B cell (primary cell): ENCODE results near the gene CCDC91. TPM values are rescaled to one million over a fixed set of nuclear protein-coding genes. Genes with fewer than 3 reads are reported as not detected.

Experiments used
- ATAC-seq: fragments of 200-7000 bp; cut with Tn5 transposase; one replicate; pipeline ENCODE4 v1.10.0; 2021; ENCODE audit warnings: low read depth, mild to moderate bottlenecking, moderate number of reproducible peaks, moderate library complexity
- CTCF ChIA-PET: fragments of 350-600 bp; sonication (Branson Sonifier 250); formaldehyde crosslinking; loops from one replicate; lab custom pipeline; 2021; ENCODE audit warnings: antibody characterized with exemption, inconsistent platforms; lab: Charles Lee
- POLR2A ChIA-PET: fragments of 350-600 bp; sonication (Branson Sonifier 250); formaldehyde crosslinking; loops from one replicate; lab custom pipeline; 2021; ENCODE audit warnings: antibody characterized with exemption; lab: Charles Lee
- DNase-seq: peaks from one replicate; pipeline ENCODE4 v3.0.0; 2013
- H2AFZ ChIP-seq: 2 replicates; pipeline ENCODE4 v1.6.1; 2012; ENCODE audit warnings: mild to moderate bottlenecking, low read depth, low read length; ENCODE audit not compliant: insufficient read depth, poor library complexity, severe bottlenecking
- H3K27ac ChIP-seq, 2 donors: 1 replicate in 1 of 2; 2 replicates in 1 of 2; pipeline ENCODE4 v1.5.1; 2012 to 2013; ENCODE audit warnings: low read length in 2 of 2, mild to moderate bottlenecking in 2 of 2, moderate library complexity in 1 of 2
- H3K27me3 ChIP-seq, 4 experiments: fragments of 200-600 bp in 1 of 4; sonication (generic) in 1 of 4; replicated peaks in 1 of 4; 1 replicate in 2 of 4; 2 replicates in 2 of 4; pipeline versions ENCODE4 v1.6.1 to v1.7.0; 2013 to 2016; ENCODE audit warnings: low read length in 3 of 4, mild to moderate bottlenecking in 2 of 4, mixed read lengths in 1 of 4, moderate library complexity in 1 of 4; ENCODE audit not compliant: insufficient read depth in 4 of 4, control insufficient read depth in 3 of 4; ENCODE audit errors: control extremely low read depth in 1 of 4
- H3K36me3 ChIP-seq, 2 experiments: replicated peaks in 1 of 2; 1 replicate in 1 of 2; 2 replicates in 1 of 2; pipeline versions ENCODE4 v1.6.1 to v1.7.1; 2013; ENCODE audit warnings: low read length in 1 of 2; ENCODE audit not compliant: insufficient read depth in 2 of 2, control insufficient read depth in 1 of 2; ENCODE audit errors: control extremely low read depth in 1 of 2, extremely low read depth in 1 of 2
- H3K4me1 ChIP-seq, 2 donors: fragments of 200-600 bp in 1 of 2; sonication (generic) in 1 of 2; 1 replicate in 1 of 2; 2 replicates in 1 of 2; pipeline versions ENCODE4 v1.5.1 to v1.6.1; 2013 to 2017; ENCODE audit warnings: low read length in 2 of 2; ENCODE audit not compliant: control insufficient read depth in 2 of 2, insufficient read depth in 2 of 2
- H3K4me2 ChIP-seq: replicated peaks from 2 replicates; pipeline ENCODE3; 2012; ENCODE audit warnings: mild to moderate bottlenecking, low read depth, low read length; ENCODE audit not compliant: poor library complexity, severe bottlenecking
- H3K4me3 ChIP-seq, 5 experiments: fragments of 200-600 bp in 1 of 5; sonication (generic) in 1 of 5; 1 replicate in 3 of 5; 2 replicates in 2 of 5; pipeline versions ENCODE4 v1.5.1 to v1.7.0; 2011 to 2016; ENCODE audit warnings: low read length in 4 of 5, mild to moderate bottlenecking in 4 of 5, low read depth in 2 of 5, control low read depth in 1 of 5, moderate library complexity in 1 of 5; ENCODE audit not compliant: insufficient read depth in 1 of 5; ENCODE audit errors: control extremely low read depth in 1 of 5, extremely low read depth in 1 of 5
- H3K79me2 ChIP-seq: fragments of 200-600 bp; sonication (generic); one replicate; pipeline ENCODE4 v1.6.0; 2016; ENCODE audit warnings: low read length; ENCODE audit not compliant: control insufficient read depth, insufficient read depth
- H3K9ac ChIP-seq: fragments of 200-600 bp; sonication (generic); 2 replicates; pipeline ENCODE4 v1.6.1; 2017; ENCODE audit warnings: mild to moderate bottlenecking, low read length, moderate library complexity
- H3K9me3 ChIP-seq, 3 donors: one replicate each; pipeline versions ENCODE4 v1.6.1 to v1.7.1; 2013; ENCODE audit warnings: low read length in 2 of 3; ENCODE audit not compliant: control insufficient read depth in 2 of 3, insufficient read depth in 1 of 3; ENCODE audit errors: control extremely low read depth in 1 of 3
- H4K20me1 ChIP-seq: 2 replicates; pipeline ENCODE4 v1.6.0; 2012; ENCODE audit warnings: mild to moderate bottlenecking, low read length; ENCODE audit not compliant: insufficient read depth, control insufficient read depth, poor library complexity, severe bottlenecking
- H3K27ac Mint-ChIP-seq: one replicate; pipeline ENCODE4 v1.8.0; 2021; ENCODE audit warnings: mixed read lengths
- H3K27me3 Mint-ChIP-seq: one replicate; pipeline ENCODE4 v1.8.0; 2021; ENCODE audit warnings: mixed read lengths
- H3K4me1 Mint-ChIP-seq: one replicate; pipeline ENCODE4 v1.8.0; 2021; ENCODE audit warnings: mixed read lengths
- H3K4me3 Mint-ChIP-seq: one replicate; pipeline ENCODE4 v1.8.0; 2021; ENCODE audit warnings: mixed read lengths
- H3K9me3 Mint-ChIP-seq: one replicate; pipeline ENCODE4 v1.8.0; 2022; ENCODE audit warnings: mixed read lengths; ENCODE audit not compliant: insufficient read depth
- EZH2 ChIP-seq: IDR thresholded peaks from 2 replicates; pipeline ENCODE4 v1.6.1; 2012; ENCODE audit warnings: borderline replicate concordance, low read depth, mild to moderate bottlenecking, moderate library complexity, low read length; ENCODE audit not compliant: insufficient read depth, poor library complexity, severe bottlenecking
- WGBS: methylation state at CpG from one replicate; pipeline ENCODE4 v1.1.5; 2013; ENCODE audit warnings: missing lambda C conversion rate; ENCODE audit not compliant: insufficient coverage; 5-methylcytosine and 5-hydroxymethylcytosine counted together
- intact Hi-C: fragments of 100-400 bp; cut with micrococcal nuclease; formaldehyde crosslinking; loops from one replicate; pipeline ENCODE4 v1.10.0; 2022
- polyA plus RNA-seq: library from polyadenylated mRNA; depleted of rRNA; stranded (reverse); fragments of >200 nt; gene quantifications from 2 replicates; pipeline ENCODE4 v1.2.3, GENCODE V29; 2012
- total RNA-seq, 2 donors: library from RNA; stranded (reverse); fragments of 120-200 nt in 1 of 2; gene quantifications; 1 replicate in 1 of 2; 2 replicates in 1 of 2; pipeline versions ENCODE4 v1.2.3 to v1.2.4, GENCODE V29; 2013 to 2022
- TF ChIP-seq, protein P1 (sequence below): fragments of 200-600 bp; IDR thresholded peaks from one replicate; pipeline ENCODE4 v1.8.0; 2022; ENCODE audit warnings: antibody characterized with exemption, mild to moderate bottlenecking

Gene CCDC91
- total and polyA plus RNA-seq, 2 donors (not counting 1 experiment from before 2014, with no cell fraction given), result 10.9 to 64.8 TPM

DNA sequence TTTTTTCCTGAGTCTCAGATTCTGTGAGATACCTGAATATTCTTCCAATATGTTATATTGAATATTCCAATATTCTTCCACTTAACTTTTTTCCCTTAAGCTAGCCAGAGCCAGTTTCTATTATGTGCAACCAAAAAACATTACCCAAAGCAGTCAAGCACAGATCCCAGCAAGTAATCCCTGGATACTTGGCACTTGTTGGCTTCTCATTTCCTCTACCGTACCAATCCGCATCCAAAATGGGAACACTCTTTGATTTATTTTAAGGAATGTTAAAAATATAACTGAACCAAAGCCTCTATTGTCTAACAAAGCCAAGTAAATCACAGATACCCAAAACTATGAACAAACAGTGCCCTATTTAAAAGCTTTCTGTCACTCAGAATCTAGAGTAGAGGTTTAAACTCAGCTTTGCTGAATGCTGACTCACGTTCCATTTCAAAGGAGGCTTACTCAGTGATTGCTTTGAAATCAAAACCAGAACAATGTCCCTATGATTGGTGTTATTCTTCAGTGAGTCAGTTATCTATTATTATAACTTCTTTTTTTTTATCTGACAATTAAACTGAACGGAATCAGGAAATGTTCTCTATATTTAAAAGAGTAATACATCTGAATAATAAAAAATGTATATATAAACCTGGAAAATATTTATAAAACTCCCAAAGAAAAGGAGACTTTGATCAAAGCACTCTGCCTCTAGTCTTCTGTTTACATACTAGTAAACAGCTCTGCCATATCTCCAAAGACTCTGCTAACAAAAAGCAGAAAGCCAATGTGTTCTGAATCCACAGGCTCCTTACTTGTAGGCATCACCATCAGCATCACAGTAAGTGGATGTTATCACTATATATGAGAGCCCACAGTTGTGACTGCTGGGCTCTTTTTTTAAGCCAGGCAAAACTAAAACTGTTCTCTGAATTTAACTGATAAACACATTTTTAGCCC, 360.8 kb downstream of the CCDC91 start:
- ATAC-seq, result no peak
- Mint-ChIP-seq H3K4me1 (no peaks in the 10 kb centered on the region), H3K4me3 (no peak overlapping the region), H3K9me3 (no peaks in the 10 kb centered on the region), H3K27ac (no peak overlapping the region), H3K27me3 (no peaks in the 10 kb centered on the region)
- Histone ChIP-seq H3K36me3 (no peaks in the 10 kb centered on the region), H3K27me3 (no peaks in the 10 kb centered on the region), H3K4me3 (no peak overlapping the region), H3K9me3 (no peaks in the 10 kb centered on the region), H3K9ac (no peak overlapping the region), H4K20me1 (no peaks in the 10 kb centered on the region), H3K4me1 (no peaks in the 10 kb centered on the region), H2AFZ (no peak overlapping the region), H3K27ac (no peak overlapping the region), H3K4me2 (no peak overlapping the region), H3K79me2 (no peaks in the 10 kb centered on the region)
- TF ChIP-seq, protein P1, sequence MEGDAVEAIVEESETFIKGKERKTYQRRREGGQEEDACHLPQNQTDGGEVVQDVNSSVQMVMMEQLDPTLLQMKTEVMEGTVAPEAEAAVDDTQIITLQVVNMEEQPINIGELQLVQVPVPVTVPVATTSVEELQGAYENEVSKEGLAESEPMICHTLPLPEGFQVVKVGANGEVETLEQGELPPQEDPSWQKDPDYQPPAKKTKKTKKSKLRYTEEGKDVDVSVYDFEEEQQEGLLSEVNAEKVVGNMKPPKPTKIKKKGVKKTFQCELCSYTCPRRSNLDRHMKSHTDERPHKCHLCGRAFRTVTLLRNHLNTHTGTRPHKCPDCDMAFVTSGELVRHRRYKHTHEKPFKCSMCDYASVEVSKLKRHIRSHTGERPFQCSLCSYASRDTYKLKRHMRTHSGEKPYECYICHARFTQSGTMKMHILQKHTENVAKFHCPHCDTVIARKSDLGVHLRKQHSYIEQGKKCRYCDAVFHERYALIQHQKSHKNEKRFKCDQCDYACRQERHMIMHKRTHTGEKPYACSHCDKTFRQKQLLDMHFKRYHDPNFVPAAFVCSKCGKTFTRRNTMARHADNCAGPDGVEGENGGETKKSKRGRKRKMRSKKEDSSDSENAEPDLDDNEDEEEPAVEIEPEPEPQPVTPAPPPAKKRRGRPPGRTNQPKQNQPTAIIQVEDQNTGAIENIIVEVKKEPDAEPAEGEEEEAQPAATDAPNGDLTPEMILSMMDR, result no peak
- TF ChIP-seq EZH2, result no peak
- no peak for DNase-seq
- ChIA-PET POLR2A (no interaction called here), CTCF (no interaction called here)
- intact Hi-C loops, result no loop called here
- no CpG with 5 or more reads among the region's 4 CpGs for WGBS
